CD1c-positive myeloid dendritic cell (primary cell): ENCODE results near the gene RABL2A.
A peak's percentile ranks its signal among the peaks of the same experiment; 100 is the strongest.
"Not testable (repeated sequence)": the region's sequence is repeated elsewhere in the genome, so short reads cannot be mapped to it uniquely, and the experiment has no call there.

Source experiments
- DNase-seq: peaks from one replicate; pipeline ENCODE4 v3.0.0-alpha.2; 2016; ENCODE audit errors: extremely low spot score

The RABL2A gene

GRCh38 chr2:113609822-113610221 lies 17.2 kb upstream of the RABL2A start:
- not testable (repeated sequence) for DNase-seq

DNA sequence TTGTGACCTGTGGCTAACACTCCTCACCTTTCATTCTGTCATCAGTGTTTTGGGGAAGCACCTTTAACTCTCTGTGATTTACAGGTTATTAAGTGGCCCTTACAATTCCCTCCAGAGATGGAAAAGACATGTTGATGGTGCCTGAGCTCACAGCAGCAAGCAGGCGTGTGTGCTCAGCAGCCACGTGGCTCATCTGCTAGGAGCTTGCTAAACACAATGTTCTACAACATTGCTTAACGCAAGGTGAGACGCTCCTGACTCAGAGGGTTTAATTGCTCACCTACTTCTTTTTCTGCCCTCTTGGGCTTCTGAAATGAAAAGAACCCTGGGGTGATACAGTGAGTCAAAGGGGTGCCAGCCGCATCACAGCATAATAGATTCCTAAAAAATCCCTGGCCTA lies 6.1 kb upstream of the RABL2A start:
- DNase-seq, result not testable (repeated sequence)

DNA sequence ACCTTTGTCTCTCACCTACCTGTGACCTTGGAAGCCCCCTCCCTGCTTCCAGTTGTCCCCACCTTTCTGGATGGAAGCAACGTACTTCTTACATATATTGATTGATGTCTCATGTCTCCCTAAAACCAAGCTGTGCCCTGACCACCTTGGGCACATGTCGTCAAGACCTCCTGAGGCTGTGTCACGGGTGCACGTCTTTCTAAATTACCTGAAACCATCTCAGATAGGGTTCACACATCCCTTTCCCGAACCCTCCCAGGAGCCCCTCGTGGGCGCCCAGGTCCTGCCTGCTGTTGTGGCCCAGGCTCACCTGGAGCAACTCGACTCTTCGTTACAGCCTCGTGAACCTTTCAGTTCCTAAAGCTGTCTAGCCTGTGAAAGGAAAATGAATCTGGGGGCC lies 1.2 kb upstream of the RABL2A start:
- not testable (repeated sequence) for DNase-seq

- not testable (repeated sequence) for DNase-seq
Observed at GRCh38 chr2:113632849-113633345, 5.8 kb downstream of the RABL2A start.

GRCh38 chr2:113635358-113635757 lies 8.3 kb downstream of the RABL2A start:
- not testable (repeated sequence) for DNase-seq

GRCh38 chr2:113636226-113636625 lies 9.2 kb downstream of the RABL2A start:
- not testable (repeated sequence) for DNase-seq

DNA sequence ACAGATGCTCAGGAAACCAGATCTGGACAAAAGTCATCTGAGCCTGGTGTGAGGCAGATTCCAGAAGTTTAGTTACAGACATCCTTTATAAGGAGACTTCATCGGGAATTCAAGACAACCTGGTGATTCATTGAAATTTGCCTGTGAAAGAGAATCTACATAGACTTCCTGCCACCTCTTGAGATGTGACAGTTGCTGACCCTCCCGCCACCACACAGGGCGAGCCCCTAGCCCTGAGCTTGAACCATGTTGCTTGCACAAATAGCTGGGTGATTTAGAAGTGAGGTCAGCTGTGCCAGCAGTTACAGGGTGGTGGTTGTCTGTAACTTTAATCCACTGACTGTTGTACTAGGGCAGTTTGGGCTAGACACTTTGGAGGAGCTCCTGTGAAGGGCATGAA lies 11.0 kb downstream of the RABL2A start:
- not testable (repeated sequence) for DNase-seq

DNA sequence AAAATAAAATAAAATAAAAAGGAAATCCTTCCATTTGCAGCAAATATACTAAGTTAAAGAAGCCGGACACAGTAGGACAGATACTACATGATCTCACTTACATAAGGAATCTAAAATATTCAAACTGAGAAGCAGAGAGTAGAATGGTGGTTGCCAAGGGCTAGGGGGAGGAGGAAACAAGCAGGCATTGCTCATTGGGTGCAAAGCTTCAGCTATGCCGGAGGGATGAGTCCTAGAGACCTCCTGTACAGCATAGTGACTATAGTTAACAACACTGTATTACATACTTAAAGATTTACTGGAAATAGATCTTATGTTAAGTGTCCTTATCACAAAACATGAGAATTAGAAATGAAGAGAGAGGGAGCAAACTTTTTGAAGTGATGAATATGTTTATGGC lies 19.2 kb downstream of the RABL2A start:
- DNase-seq, result not testable (repeated sequence)

DNA sequence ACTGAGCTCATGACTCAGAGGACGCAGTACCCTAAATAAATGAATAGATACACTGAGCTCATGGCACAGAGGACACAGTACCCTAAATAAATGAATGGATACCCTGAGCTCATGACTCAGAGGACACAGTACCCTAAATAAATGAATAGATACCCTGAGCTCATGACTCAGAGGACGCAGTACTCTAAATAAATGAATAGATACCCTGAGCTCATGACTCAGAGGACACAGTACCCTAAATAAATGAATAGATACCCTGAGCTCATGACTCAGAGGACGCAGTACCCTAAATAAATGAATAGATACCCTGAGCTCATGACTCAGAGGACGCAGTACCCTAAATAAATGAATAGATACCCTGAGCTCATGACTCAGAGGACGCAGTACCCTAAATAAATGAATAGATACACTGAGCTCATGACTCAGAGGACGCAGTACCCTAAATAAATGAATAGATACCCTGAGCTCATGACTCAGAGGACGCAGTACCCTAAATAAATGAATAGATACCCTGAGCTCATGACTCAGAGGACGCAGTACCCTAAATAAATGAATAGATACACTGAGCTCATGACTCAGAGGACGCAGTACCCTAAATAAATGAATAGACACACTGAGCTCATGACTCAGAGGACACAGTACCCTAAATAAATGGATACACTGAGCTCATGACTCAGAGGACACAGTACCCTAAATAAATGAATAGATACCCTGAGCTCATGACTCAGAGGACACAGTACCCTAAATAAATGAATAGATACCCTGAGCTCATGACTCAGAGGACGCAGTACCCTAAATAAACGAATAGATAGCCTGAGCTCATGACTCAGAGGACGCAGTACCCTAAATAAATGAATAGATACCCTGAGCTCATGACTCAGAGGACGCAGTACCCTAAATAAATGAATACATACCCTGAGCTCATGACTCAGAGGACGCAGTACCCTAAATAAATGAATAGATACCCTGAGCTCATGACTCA lies 24.1 kb downstream of the RABL2A start:
- DNase-seq, result not testable (repeated sequence)

DNA sequence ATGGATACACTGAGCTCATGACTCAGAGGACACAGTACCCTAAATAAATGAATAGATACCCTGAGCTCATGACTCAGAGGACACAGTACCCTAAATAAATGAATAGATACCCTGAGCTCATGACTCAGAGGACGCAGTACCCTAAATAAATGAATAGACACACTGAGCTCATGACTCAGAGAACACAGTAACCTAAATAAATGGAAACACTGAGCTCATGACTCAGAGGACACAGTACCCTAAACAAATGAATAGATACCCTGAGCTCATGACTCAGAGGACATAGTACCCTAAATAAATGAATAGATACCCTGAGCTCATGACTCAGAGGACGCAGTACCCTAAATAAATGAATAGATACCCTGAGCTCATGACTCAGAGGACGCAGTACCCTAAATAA lies 25.5 kb downstream of the RABL2A start:
- DNase-seq, result peak; percentile 33

DNA sequence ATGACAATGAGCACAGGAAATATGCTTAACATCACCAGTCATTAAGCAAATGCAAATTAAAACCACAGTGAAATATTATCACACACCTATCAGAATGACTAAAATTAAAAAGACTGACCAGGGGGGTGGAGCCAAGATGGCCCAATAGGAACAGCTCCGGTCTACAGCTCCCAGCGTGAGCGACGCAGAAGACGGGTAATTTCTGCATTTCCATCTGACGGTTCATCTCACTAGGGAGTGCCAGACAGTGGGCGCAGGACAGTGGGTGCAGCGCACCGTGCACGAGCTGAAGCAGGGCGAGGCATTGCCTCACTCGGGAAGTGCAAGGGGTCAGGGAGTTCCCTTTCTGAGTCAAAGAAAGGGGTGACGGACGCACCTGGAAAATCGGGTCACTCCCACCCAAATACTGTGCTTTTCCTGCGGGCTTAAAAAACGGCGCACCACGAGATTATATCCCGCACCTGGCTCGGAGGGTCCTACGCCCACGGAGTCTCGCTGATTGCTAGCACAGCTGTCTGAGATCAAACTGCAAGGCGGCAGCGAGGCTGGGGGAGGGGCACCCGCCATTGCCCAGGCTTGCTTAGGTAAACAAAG lies 29.1 kb downstream of the RABL2A start:
- DNase-seq, result not testable (repeated sequence)

DNA sequence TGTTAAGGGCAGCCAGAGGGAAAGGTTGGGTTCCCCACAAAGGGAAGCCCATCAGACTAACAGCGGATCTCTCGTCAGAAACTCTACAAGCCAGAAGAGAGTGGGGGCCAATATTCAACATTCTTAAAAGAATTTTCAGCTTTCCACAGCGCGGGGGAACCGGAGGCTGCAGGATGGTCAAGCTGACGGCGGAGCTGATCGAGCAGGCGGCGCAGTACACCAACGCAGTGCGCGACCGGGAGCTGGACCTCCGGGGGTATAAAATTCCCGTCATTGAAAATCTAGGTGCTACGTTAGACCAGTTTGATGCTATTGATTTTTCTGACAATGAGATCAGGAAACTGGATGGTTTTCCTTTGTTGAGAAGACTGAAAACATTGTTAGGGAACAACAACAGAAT lies 30.7 kb downstream of the RABL2A start:
- DNase-seq, result not testable (repeated sequence)

DNA sequence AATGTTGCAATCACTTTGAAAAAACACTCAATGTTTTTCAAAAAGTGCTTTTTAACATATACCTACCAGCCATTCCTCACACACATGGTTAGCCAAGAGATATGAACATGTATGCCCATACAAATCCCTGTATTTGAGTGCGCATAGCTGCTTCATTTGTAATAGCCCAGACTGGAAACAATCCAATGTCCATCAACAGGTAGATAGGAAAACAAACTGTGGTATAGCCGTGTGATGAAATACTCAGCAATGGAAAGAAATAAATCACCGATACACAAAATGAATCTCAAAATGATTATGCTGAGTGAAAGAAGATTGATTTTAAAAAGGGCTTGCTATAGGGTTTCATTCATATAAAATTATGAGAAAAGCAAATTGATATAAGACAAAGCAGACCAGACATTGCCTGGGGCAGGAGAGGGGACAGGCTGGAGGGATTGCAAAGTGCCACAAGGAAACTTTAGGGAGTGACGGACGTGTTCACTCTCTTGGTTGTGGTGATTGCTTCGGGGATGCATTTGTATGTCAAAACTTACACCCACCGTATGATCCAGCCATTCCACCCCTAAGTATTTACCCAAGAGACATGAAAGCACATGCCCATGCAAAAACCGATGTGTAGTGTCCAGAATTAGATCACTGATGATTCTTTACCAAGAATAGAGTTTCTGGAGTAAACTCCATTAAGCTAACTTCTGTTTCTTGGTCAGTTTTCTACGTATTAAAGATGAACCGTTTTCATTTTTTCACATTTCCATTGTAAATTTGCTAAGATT lies 36.4 kb downstream of the RABL2A start:
- not testable (repeated sequence) for DNase-seq

DNA sequence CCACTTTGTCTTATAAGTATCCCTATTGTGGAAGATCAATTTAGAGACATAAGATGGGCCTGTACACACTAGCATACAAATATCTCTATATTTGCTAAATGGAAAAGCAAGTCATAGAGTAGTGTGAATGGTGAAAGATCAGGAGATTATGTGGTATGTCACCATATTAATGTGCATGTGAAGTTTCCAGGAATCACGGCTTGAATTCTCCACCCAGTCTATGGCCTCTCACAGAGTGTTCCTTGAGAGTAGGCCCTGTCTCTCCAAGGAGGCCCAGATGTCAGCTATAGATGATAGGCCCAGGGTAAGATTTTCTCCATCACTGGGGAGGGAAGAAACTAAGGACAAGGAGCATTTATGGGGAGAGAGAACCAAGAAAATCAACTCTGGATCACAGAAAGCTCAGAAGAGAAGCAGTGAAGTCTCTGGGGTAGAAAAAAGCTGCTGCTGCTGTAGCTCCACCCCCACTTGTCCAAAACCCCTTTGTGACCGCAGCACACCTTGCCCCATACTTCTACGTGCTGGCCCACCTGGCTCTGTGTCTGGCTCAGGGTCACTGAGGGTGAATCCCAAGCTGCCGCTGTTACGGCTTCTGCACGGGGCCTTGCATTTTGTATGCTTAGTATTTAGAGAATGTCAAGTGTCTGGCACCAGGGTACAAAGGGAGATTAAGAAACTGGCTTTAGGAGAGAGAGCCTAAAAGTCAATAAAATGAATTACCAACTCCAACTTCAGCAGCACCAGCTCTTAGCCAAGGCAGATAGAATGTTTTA lies 37.9 kb downstream of the RABL2A start:
- not testable (repeated sequence) for DNase-seq

DNA sequence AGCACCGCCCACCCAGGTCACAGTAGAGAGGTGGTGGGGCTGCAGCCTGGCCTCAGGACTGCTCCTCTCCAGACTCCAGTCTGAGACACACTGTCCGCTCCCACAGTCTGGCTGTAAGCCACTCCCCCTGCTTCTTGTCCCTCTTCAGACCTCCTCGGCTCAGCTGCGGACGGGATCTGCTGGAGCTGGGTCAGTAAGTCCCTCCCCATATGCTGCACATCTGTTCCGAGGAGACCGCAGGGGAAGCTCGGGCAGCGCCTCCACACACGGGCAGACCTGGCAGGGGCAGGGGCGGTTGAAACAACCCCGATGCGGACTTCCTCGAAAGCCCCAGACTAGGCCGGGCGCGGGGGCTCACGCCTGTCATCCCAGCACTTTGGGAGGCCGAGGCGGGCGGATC lies 41.9 kb downstream of the RABL2A start:
- not testable (repeated sequence) for DNase-seq

GRCh38 chr2:113672326-113672932 lies 45.4 kb downstream of the RABL2A start:
- peak; percentile 28 for DNase-seq

DNA sequence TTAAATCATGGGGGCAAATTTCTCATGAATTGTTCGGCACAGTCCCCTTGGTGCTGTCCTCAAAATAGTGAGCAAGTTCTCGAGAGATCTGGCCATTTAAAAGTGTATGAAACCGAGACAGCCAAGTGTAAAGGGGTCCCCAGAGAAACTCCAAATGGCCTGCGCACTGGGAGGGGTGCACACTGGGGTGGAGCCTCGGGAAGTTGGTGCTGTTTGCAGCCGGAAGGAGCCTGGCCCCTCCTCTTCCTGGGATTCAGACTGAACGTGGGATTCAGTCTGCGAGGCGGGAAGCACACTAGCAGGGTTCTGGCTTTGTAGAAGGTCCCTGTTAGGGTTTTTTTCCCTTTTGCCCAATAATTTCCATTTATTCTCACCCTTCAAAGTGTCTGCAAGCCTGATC lies 48.8 kb downstream of the RABL2A start:
- no peak for DNase-seq

DNA sequence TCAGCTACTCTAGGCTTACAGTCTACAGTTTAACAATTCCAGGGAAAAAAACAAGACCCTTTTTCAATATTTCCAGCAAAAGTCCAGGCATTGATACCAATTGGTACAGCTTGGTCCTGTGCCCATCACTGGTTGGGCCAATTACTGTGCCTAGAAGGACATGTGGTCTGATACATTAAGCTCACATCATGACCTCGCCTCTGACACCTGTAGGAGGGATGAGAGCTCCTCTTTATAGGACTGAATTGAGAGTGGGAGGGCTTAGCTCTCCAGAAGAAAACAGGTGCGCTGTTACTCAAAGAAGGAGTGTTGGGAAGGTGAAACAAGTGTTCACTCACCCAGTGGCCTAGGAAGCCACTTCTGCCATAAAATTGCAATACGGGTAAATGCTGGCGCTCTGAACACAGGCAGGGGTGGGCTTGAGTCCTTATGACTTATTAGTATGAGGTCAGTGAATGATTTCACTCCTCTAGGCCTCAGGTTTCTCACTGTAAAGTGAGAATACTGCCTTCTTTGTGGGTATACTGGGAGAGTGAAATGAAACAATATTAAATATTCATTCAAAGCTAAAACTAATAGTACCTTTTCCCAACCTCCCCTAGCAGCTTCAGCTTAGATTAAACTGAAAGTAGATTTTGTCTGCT lies 49.7 kb downstream of the RABL2A start:
- DNase-seq, result no peak

DNA sequence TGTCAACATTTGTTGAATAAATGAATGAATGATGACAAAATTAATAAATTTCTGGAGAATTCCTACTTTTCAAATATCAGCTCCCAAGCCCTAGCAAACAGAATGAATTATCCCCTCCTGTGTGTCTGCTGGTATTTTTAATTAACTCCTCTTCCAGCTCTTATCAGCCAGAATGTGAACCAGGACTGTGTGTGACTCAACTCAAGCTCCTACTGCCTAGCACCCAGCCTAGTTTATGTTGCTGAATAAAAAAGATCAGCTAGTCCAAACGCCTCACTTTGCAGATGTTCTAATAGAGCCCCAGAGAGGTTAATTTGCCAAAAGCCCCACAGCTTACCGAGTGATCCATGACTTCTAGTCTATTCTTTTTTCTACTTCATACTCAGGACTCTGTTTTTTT lies 50.3 kb downstream of the RABL2A start:
- DNase-seq, result no peak

DNA sequence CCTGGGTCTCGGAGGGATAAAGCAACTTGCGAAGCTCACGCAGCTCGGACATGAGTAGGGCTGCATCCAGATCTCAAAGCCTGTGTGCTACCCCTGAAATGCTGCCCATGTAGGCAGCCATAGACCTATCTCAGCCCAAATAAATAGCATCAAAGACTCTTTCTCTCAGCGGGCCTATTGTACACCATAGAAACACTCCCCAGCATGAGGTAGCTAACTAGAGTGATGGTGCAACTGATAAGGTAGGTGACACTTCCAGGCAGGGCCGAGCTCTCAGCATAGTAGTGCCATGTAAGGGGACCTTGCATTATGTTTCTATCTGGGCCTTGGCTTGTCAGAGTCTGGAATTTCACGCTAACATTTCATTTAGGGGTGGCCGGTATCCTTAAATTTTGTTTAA lies 52.4 kb downstream of the RABL2A start:
- no peak for DNase-seq
